H9 (cell line): ENCODE results near the gene FGF9. TPM values are rescaled to one million over a fixed set of nuclear protein-coding genes. Genes with fewer than 3 reads are reported as not detected.

Source experiments
- DNase-seq: peaks from one replicate; pipeline ENCODE4 v3.0.0-alpha.2; 2017
- H2AFZ ChIP-seq: one replicate; pipeline ENCODE4 v1.6.1; 2013; ENCODE audit warnings: mild to moderate bottlenecking, low read length, control low read depth, moderate library complexity
- H2AK5ac ChIP-seq: 2 replicates; pipeline ENCODE4 v1.6.1; 2013; ENCODE audit warnings: low read length, control low read depth, mixed read lengths; ENCODE audit not compliant: insufficient read length
- H2BK120ac ChIP-seq: one replicate; pipeline ENCODE4 v1.6.1; 2013; ENCODE audit warnings: low read depth, mild to moderate bottlenecking, low read length, control low read depth, inconsistent platforms; ENCODE audit not compliant: poor library complexity, severe bottlenecking
- H2BK12ac ChIP-seq: 2 replicates; pipeline ENCODE4 v1.6.1; 2013; ENCODE audit warnings: low read length, control low read depth, mixed read lengths, low read depth; ENCODE audit not compliant: insufficient read length
- H2BK15ac ChIP-seq: 2 replicates; pipeline ENCODE4 v1.6.1; 2013; ENCODE audit warnings: low read depth, low read length, control low read depth
- H2BK20ac ChIP-seq: one replicate; pipeline ENCODE4 v1.6.1; 2013; ENCODE audit warnings: low read depth, mild to moderate bottlenecking, low read length, control low read depth, inconsistent platforms; ENCODE audit not compliant: poor library complexity, severe bottlenecking
- H2BK5ac ChIP-seq: 2 replicates; pipeline ENCODE4 v1.6.1; 2013; ENCODE audit warnings: low read length, control low read depth, mixed read lengths; ENCODE audit not compliant: insufficient read length
- H3K14ac ChIP-seq: 2 replicates; pipeline ENCODE4 v1.6.1; 2013; ENCODE audit warnings: low read length, control low read depth; ENCODE audit not compliant: insufficient read depth
- H3K18ac ChIP-seq: 2 replicates; pipeline ENCODE4 v1.6.1; 2013; ENCODE audit warnings: low read depth, mild to moderate bottlenecking, mixed read lengths, low read length, control low read depth; ENCODE audit not compliant: insufficient read length
- H3K23ac ChIP-seq: 2 replicates; pipeline ENCODE4 v1.6.1; 2013; ENCODE audit warnings: low read length, control low read depth, mixed read lengths, low read depth; ENCODE audit not compliant: insufficient read length
- H3K23me2 ChIP-seq: 2 replicates; pipeline ENCODE4 v1.6.1; 2013; ENCODE audit warnings: low read depth, mild to moderate bottlenecking, mixed read lengths, low read length, control low read depth; ENCODE audit not compliant: insufficient read length, poor library complexity, severe bottlenecking
- H3K27ac ChIP-seq: 2 replicates; pipeline ENCODE4 v1.5.1; 2013; ENCODE audit warnings: low read length, control low read depth, mixed read lengths, low read depth; ENCODE audit not compliant: insufficient read length
- H3K27me3 ChIP-seq: 2 replicates; pipeline ENCODE4 v1.6.1; 2013; ENCODE audit warnings: low read length, control low read depth, inconsistent platforms; ENCODE audit not compliant: insufficient read depth
- H3K4ac ChIP-seq: 2 replicates; pipeline ENCODE4 v1.6.1; 2013; ENCODE audit warnings: low read depth, mild to moderate bottlenecking, control low read depth, inconsistent platforms, low read length, moderate library complexity
- H3K4me1 ChIP-seq: 2 replicates; pipeline ENCODE4 v1.6.1; 2013; ENCODE audit warnings: low read length, control low read depth, inconsistent platforms; ENCODE audit not compliant: insufficient read depth
- H3K4me2 ChIP-seq: 2 replicates; pipeline ENCODE4 v1.6.1; 2013; ENCODE audit warnings: low read length, control low read depth, mixed read lengths; ENCODE audit not compliant: insufficient read length, insufficient read depth
- H3K56ac ChIP-seq: 2 replicates; pipeline ENCODE4 v1.6.1; 2013; ENCODE audit warnings: low read depth, mild to moderate bottlenecking, mixed read lengths, low read length, control low read depth; ENCODE audit not compliant: insufficient read length
- H3K79me1 ChIP-seq: 2 replicates; pipeline ENCODE4 v1.6.1; 2013; ENCODE audit warnings: low read depth, mild to moderate bottlenecking, moderate library complexity, low read length, control low read depth, inconsistent platforms; ENCODE audit not compliant: insufficient read depth, poor library complexity, severe bottlenecking
- H3K79me2 ChIP-seq: 2 replicates; pipeline ENCODE4 v1.6.1; 2013; ENCODE audit warnings: low read length, control low read depth, inconsistent platforms; ENCODE audit not compliant: insufficient read depth
- H3K9ac ChIP-seq: 2 replicates; pipeline ENCODE4 v1.6.1; 2013; ENCODE audit warnings: low read length, control low read depth, mixed read lengths; ENCODE audit not compliant: insufficient read length; ENCODE audit errors: extremely low read depth
- H3K9me3 ChIP-seq: one replicate; pipeline ENCODE4 v1.6.1; 2013; ENCODE audit warnings: low read depth, low read length, inconsistent platforms; ENCODE audit not compliant: control insufficient read depth
- H3T11ph ChIP-seq: one replicate; pipeline ENCODE4 v1.6.1; 2013; ENCODE audit warnings: mild to moderate bottlenecking, low read length, control low read depth, inconsistent platforms
- H4K20me1 ChIP-seq: one replicate; pipeline ENCODE4 v1.6.1; 2013; ENCODE audit not compliant: control insufficient read depth, insufficient read length, insufficient read depth
- H4K5ac ChIP-seq: 2 replicates; pipeline ENCODE4 v1.6.1; 2013; ENCODE audit warnings: low read depth, mild to moderate bottlenecking, mixed read lengths, low read length, control low read depth; ENCODE audit not compliant: insufficient read length
- H4K8ac ChIP-seq: replicated peaks from 2 replicates; pipeline ENCODE4 v1.6.1; 2013; ENCODE audit warnings: low read length, control low read depth, mixed read lengths, low read depth; ENCODE audit not compliant: insufficient read length
- H4K91ac ChIP-seq: 2 replicates; pipeline ENCODE4 v1.6.1; 2013; ENCODE audit warnings: low read depth, mild to moderate bottlenecking, moderate library complexity, mixed read lengths, low read length, control low read depth; ENCODE audit not compliant: insufficient read length
- H3K27ac Mint-ChIP-seq, 3 experiments: 2 replicates in 2 of 3; 3 replicates in 1 of 3; pipeline ENCODE4 v1.8.0; 2020 to 2021; ENCODE audit warnings: mixed read lengths in 3 of 3, mild to moderate bottlenecking in 1 of 3, moderate library complexity in 1 of 3
- H3K27me3 Mint-ChIP-seq: 2 replicates; pipeline ENCODE4 v1.8.0; 2021; ENCODE audit warnings: low read depth, mild to moderate bottlenecking, moderate library complexity, mixed read lengths
- H3K36me3 Mint-ChIP-seq, 3 experiments: 2 replicates in 2 of 3; 3 replicates in 1 of 3; pipeline ENCODE4 v1.8.0; 2020 to 2021; ENCODE audit warnings: low read depth in 3 of 3, mixed read lengths in 3 of 3; ENCODE audit not compliant: insufficient read depth in 1 of 3
- H3K4me1 Mint-ChIP-seq, 2 experiments: 2 replicates each; pipeline ENCODE4 v1.8.0; 2020; ENCODE audit warnings: mixed read lengths in 2 of 2
- H3K4me3 Mint-ChIP-seq, 2 experiments: 2 replicates in 1 of 2; 3 replicates in 1 of 2; pipeline ENCODE4 v1.8.0; 2020 to 2021; ENCODE audit warnings: mild to moderate bottlenecking in 2 of 2, mixed read lengths in 2 of 2, moderate library complexity in 1 of 2
- H3K9me3 Mint-ChIP-seq, 2 experiments: 2 replicates in 1 of 2; 3 replicates in 1 of 2; pipeline ENCODE4 v1.8.0; 2020; ENCODE audit warnings: mild to moderate bottlenecking in 2 of 2, mixed read lengths in 2 of 2, moderate library complexity in 1 of 2
- CTCF ChIP-seq: fragments of 200-600 bp; sonication (generic); conservative IDR thresholded peaks from 3 replicates; pipeline ENCODE4 v1.8.0; 2021; ENCODE audit warnings: antibody characterized with exemption, mild to moderate bottlenecking
- WGBS: extraction: QIAGEN DNeasy Blood & Tissue Kit; methylation state at CpG from one replicate; pipeline ENCODE4 v1.1.7; 2013; ENCODE audit warnings: missing lambda C conversion rate, low lambda C conversion rate, mixed read lengths; ENCODE audit not compliant: insufficient read length; ENCODE audit errors: extremely low coverage; 5-methylcytosine and 5-hydroxymethylcytosine counted together
- total RNA-seq: library from RNA; stranded (reverse); gene quantifications from 2 replicates; pipeline ENCODE4 v1.2.1, GENCODE V29; 2021

Gene FGF9
- total RNA-seq, 1 experiment from 2014 or later = 0.22 TPM

- Histone ChIP-seq H3K14ac (0 out of 2 replicates have a peak overlapping the region, but pooled peaks have one; percentile 13), H3K9ac (no peak overlapping the region), H3K23me2 (no peaks in the 10 kb centered on the region), H3K56ac (no peak overlapping the region), H3K9me3 (no peaks in the 10 kb centered on the region), H2AK5ac (no peak overlapping the region), H4K91ac (no peak overlapping the region), H2BK120ac (no peak overlapping the region), H2AFZ (no peak overlapping the region), H3K4ac (no peak overlapping the region), H2BK20ac (no peak overlapping the region), H3K79me1 (no peaks in the 10 kb centered on the region), H4K8ac (no peak overlapping the region), H4K5ac (no peak overlapping the region), H3K79me2 (no peaks in the 10 kb centered on the region), H4K20me1 (no peaks in the 10 kb centered on the region), H2BK15ac (no peak overlapping the region; the same call in 1 of the 2 replicates), H3K4me2 (no peak overlapping the region), H3K18ac (no peak overlapping the region), H3T11ph (no peak overlapping the region), H3K27me3 (no peaks in the 10 kb centered on the region), H3K4me1 (peaks cover 4% of the 10 kb centered on the region; the same call in 1 of the 2 replicates), H3K23ac (no peak overlapping the region), H3K27ac (no peak overlapping the region), H2BK12ac (no peak overlapping the region), H2BK5ac (no peak overlapping the region)
- no peak overlapping the region for H3K27ac Mint-ChIP-seq
- no peak for TF ChIP-seq CTCF
- no peak overlapping the region for H3K4me3 Mint-ChIP-seq
- WGBS = no CpG with 5 or more reads among the region's 10 CpGs
- H3K27me3 Mint-ChIP-seq = no peaks in the 10 kb centered on the region; the same call in 1 of the 2 replicates
- H3K9me3 Mint-ChIP-seq = no peaks in the 10 kb centered on the region; a peak in 1 of 5 replicates
- no peaks in the 10 kb centered on the region for H3K36me3 Mint-ChIP-seq
- H3K4me1 Mint-ChIP-seq = peaks cover 16 to 28% of the 10 kb centered on the region in 2 experiments
- peak; percentile 33 for DNase-seq
Observed at GRCh38 chr13:21701460-21701859, 30.6 kb downstream of the FGF9 start.
